Measurements from ENCODE around the gene OTOP3. TPM values are rescaled to one million over a fixed set of nuclear protein-coding genes. Genes with fewer than 3 reads are reported as not detected.

The OTOP3 gene, protein sequence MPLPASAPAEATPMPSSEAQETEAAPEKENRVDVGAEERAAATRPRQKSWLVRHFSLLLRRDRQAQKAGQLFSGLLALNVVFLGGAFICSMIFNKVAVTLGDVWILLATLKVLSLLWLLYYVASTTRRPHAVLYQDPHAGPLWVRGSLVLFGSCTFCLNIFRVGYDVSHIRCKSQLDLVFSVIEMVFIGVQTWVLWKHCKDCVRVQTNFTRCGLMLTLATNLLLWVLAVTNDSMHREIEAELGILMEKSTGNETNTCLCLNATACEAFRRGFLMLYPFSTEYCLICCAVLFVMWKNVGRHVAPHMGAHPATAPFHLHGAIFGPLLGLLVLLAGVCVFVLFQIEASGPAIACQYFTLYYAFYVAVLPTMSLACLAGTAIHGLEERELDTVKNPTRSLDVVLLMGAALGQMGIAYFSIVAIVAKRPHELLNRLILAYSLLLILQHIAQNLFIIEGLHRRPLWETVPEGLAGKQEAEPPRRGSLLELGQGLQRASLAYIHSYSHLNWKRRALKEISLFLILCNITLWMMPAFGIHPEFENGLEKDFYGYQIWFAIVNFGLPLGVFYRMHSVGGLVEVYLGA
- not detected in 5 replicates for total RNA-seq (2022; extraction: Qiagen RNA extraction; ENCODE audit: low read depth)

DNA sequence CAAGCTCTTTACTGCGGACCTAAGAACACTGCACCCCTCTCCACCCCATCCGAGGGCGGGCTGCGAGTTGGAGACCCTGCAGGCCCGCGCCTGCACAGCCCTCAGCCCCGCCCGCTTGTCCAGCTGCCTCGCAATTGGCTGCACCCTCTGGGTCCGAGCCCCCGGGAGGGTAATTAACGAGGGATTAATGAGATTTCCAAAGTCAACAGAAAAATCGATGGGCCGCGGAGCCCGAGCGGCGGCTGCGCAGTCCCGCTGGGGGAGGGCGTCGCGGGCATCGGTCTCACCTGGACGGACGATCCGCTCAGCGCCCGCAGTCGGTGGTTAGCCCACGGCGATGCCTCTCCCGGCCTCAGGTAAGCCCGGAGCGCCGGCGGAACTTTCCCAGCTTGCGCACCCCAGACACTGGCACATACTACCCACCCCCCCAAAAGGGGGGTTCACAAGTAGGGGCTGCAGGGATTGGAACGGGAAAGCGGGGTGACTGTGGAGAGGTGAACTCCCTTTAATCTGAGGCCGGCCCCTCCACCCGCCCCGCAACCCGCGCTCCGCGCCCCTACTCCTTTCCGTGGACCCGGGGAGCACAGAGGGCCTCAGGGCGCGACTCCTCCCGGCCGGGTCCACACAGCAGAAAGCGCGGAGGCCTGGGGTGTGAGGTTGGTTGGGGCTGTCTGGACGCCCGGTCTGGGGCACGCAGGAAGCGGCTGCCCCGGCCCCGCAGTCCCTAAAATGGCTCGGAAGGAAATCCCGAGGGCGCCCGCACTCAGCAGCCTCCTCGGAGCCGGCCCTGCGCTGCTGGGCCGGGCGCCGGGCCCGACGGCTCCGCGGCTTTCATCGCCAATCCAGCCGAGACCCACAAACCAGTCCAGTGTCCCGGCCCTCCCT is at the start of gene OTOP3:
Gene OTOP3, plus strand, starts transcription at position 314 of the 885 bp plus-strand sequence. Its CDS starts 24 bp downstream, at position 338.

DNA sequence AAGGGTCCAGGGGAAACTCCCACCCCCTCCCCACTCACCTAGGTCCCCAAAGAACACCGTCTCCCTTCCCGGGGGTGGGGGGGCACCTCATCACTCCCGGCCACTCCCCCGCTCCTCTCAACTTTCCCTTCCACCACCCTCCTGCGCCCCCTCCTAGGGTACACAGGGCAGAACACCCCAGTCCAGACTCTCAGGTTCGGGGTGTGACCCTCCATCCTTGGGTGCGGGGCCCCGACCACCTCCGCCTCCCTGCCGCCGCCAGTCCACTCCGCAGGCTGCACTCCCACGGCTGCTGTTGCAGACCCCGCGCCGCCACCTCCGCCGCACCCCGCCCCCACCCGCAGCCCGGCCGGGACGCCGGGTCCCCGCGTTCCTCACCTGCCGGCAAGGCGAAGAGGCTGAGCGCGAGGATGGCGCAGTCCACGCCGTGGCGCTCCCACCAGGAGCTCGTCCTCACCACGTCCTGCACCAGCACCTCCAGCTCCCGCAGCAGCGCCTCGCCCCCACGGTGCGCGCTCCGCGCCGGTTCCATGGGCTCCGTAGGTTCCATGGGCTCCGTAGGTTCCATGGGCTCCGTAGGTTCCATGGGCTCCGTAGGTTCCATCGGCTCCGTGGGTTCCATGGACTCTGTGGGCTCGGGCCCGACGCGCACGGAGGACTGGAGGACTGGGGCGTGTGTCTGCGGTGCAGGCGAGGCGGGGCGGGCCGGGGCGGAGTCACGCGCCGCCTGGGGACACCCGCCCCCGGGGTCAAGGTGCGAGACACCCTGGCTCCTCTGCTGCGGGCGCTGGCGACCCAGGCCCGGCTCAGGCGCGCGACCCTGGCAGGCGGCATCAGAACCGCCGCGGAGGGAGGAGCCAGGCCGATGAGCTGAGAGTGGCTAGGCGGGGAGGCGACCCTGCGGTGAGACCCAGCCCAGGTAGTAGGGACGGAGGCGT is 42.5 kb upstream of the OTOP3 start, which contains the start of gene FADS6:
Gene FADS6, minus strand, starts transcription at position 660 of the 938 bp plus-strand sequence. Its CDS starts 38 bp downstream, at position 622.

DNA sequence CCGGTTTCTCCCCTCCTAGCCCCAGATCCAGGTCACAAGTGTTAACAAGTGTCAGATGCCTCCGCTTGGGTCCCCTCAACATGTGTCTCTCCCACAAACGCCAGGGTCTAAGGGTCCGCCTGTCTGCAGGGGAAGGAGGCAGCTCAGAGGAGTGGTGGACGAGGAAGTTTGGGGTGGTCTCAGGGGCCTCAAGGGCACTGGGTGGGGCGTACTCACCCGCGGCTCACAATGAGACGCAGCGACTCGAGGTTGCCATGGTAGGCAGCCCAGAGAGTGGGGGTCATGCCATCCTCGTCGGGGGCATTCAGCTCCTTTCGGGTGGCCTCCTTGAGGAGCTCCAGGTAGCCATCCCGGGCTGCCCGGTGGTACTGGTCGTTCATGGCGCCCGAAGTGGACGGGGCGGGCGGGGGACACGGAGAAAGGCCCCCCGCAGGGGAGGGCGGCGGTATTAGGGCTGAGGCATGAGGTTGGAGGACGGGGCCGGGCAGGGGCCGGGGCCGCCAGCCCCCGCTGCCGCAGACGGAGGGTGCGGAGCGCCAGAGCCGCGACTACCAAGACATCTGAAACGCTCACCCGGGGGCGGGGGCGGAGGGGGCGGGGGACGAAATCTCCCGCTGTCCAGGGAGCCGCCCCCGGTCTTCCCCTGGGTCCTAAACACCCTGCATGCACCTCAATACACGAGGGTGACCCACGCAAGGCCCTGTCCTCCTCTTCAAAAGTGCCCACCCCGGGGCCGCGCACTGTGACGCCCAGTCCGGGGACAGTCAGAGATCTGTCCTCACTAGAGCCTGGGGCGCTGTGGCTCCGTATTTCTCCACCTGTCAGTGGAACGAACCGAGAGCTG is 12.8 kb upstream of the OTOP3 start, which contains the start of gene USH1G:
Gene USH1G, minus strand, starts transcription at position 562 of the 844 bp plus-strand sequence. Its CDS starts 182 bp downstream, at position 380.

DNA sequence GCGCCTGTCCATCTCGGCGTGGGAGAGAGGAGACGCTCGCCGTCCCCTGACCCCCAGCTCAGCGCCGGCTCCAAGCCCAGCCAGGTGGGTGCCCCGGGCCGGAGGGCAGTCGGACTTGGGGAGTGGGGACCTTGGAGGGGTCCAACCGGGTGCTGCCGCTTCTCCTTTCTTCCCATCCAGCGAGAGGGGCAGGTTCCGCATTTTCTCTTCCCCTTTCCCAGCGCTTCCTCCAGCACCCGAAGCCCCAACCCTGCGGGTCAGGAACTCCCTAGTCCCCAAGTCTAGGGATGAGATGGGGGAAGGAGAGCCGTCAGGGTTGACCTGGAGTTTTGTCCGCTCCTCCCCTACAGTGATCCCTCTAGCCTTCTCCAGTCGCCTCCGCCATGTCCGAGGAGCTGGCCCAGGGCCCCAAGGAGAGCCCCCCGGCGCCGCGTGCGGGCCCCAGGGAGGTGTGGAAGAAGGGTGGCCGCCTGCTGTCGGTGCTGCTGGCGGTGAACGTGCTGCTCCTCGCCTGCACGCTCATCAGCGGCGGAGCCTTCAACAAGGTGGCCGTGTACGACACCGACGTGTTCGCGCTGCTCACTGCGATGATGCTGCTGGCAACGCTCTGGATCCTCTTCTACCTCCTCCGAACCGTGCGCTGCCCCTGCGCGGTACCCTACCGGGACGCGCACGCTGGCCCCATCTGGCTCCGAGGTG is 11.3 kb upstream of the OTOP3 start, which contains the start of gene OTOP2:
Gene OTOP2, plus strand, starts transcription at position 24 of the 699 bp plus-strand sequence. Its CDS starts 360 bp downstream, at position 384.

DNA sequence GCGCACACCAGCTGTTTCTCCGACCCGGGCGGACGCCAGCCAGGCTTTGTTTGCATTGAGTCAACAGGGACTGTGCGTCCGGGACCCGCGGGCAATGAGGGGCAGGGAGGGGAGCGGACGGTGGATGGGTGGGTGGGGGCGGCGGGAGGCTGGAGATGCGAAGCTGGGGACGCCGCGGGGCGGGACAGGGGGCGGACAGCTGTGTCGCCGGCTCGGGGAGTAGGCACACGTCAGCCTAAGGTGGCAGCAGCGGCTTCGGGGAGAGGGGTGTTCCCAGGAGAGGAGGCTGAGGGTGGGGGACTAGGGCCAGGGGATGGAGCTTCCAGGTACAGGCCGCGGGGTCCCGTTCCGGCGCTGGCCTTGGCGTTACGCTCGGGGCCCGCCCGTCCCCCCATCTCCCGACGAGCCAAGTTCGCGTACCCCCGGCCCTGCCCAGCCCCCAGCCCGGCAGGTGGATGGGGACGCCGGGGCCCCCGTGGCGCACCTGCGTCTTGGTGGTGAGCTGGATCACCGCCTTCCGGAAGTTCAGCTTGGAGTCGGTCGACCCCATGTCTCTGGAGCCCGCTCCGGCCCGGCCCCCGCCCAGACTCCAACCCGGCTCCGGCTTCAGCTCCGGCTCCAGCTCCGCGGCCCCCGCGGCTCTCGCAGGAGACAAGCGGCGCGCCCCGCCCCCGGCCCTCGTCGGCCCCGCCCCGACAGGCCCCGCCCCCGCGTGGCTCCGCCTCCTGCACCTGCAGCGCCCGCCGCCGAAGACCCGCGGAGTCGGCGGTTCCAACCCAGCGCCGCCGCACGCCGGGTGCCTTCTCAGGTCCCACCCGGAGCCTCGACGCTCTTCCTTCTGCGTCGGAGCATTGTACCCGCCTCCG is 36.6 kb downstream of the OTOP3 start, which contains the start of gene HID1:
Gene HID1, minus strand, starts transcription at position 653 of the 866 bp plus-strand sequence. Its CDS starts 103 bp downstream, at position 550.

DNA sequence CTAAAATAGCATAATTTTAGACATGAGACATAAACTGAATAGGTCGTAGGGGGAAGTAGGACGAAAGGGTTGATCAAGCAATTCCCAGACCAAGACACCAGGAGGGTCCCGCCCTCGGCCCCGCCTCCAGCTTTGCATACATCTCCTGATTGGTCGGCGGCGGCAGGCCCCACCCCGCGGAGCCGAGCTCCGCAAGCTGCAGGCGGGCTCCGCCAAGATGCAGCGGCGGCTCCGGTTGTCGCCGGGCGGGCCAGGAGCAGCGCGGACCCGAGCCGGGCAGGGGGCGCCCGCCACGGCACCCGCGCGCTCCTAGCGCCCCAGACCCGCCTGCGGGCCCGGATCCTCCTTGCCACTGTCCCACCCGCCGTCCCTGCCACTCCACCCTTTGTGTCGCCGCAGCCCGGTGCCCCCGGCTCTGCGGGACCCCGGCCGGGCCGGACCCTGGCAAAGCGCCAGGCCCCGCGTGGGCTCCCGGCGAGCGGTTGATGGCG is 51.8 kb downstream of the OTOP3 start, which contains the start of gene CDR2L:
Gene CDR2L, plus strand, starts transcription at position 215 of the 491 bp plus-strand sequence. CDS start 412 bp downstream, outside the sequence.

Other genes starting within 250 kb of the OTOP3 start
- not detected in 5 replicates for gene CD300LF, start 223.0 kb upstream of the OTOP3 start, total RNA-seq (2022; extraction: Qiagen RNA extraction; ENCODE audit: low read depth)
- gene RAB37, start 198.6 kb upstream of the OTOP3 start, total RNA-seq (2022; extraction: Qiagen RNA extraction; ENCODE audit: low read depth): 0.99 to 1.6 TPM (median 1.3 TPM) in 5 replicates
- gene NHERF1, start 187.3 kb upstream of the OTOP3 start, total RNA-seq (2022; extraction: Qiagen RNA extraction; ENCODE audit: low read depth): 35.8 to 49.4 TPM (median 45.3 TPM) in 5 replicates
- 52.1 to 64.3 TPM (median 56.3 TPM) in 5 replicates for gene NAT9, start 159.6 kb upstream of the OTOP3 start, total RNA-seq (2022; extraction: Qiagen RNA extraction; ENCODE audit: low read depth)
- 0.06 to 0.61 TPM (median 0.23 TPM) in 5 replicates for gene GRIN2C, start 76.0 kb upstream of the OTOP3 start, total RNA-seq (2022; extraction: Qiagen RNA extraction; ENCODE audit: low read depth)
- gene FDXR, start 62.9 kb upstream of the OTOP3 start, total RNA-seq (2022; extraction: Qiagen RNA extraction; ENCODE audit: low read depth): 54.9 to 76.2 TPM (median 59.9 TPM) in 5 replicates
- 0.10 TPM in 1 of 5 replicates, not detected in the others for gene FADS6, start 42.3 kb upstream of the OTOP3 start, total RNA-seq (2022; extraction: Qiagen RNA extraction; ENCODE audit: low read depth)
- gene USH1G, start 12.6 kb upstream of the OTOP3 start, total RNA-seq (2022; extraction: Qiagen RNA extraction; ENCODE audit: low read depth): 0.02 to 0.11 TPM (median 0.06 TPM) in 5 replicates
- 0.06 to 0.18 TPM (median 0.07 TPM) in 5 replicates for gene OTOP2, start 11.6 kb upstream of the OTOP3 start, total RNA-seq (2022; extraction: Qiagen RNA extraction; ENCODE audit: low read depth)
- gene HID1, start 36.9 kb downstream of the OTOP3 start, total RNA-seq (2022; extraction: Qiagen RNA extraction; ENCODE audit: low read depth): 6.3 to 7.3 TPM (median 7.2 TPM) in 5 replicates
- gene CDR2L, start 51.7 kb downstream of the OTOP3 start, total RNA-seq (2022; extraction: Qiagen RNA extraction; ENCODE audit: low read depth): 35.3 to 50.0 TPM (median 44.7 TPM) in 5 replicates
- 74.1 to 83.2 TPM (median 79.3 TPM) in 5 replicates for gene MRPL58, start 76.8 kb downstream of the OTOP3 start, total RNA-seq (2022; extraction: Qiagen RNA extraction; ENCODE audit: low read depth)
- gene ATP5PD, start 111.1 kb downstream of the OTOP3 start, total RNA-seq (2022; extraction: Qiagen RNA extraction; ENCODE audit: low read depth): 451 to 527 TPM (median 489 TPM) in 5 replicates
- gene KCTD2, start 111.3 kb downstream of the OTOP3 start, total RNA-seq (2022; extraction: Qiagen RNA extraction; ENCODE audit: low read depth): 28.0 to 29.8 TPM (median 29.0 TPM) in 5 replicates
- 23.9 to 31.5 TPM (median 27.3 TPM) in 5 replicates for gene SLC16A5, start 152.1 kb downstream of the OTOP3 start, total RNA-seq (2022; extraction: Qiagen RNA extraction; ENCODE audit: low read depth)
- 14.9 to 20.8 TPM (median 17.9 TPM) in 5 replicates for gene ARMC7, start 174.1 kb downstream of the OTOP3 start, total RNA-seq (2022; extraction: Qiagen RNA extraction; ENCODE audit: low read depth)
- gene NT5C, start 195.8 kb downstream of the OTOP3 start, total RNA-seq (2022; extraction: Qiagen RNA extraction; ENCODE audit: low read depth): 83.2 to 128 TPM (median 117 TPM) in 5 replicates
- 789 to 884 TPM (median 813 TPM) in 5 replicates for gene JPT1, start 218.6 kb downstream of the OTOP3 start, total RNA-seq (2022; extraction: Qiagen RNA extraction; ENCODE audit: low read depth)
- 330 to 428 TPM (median 394 TPM) in 5 replicates for gene SUMO2, start 247.1 kb downstream of the OTOP3 start, total RNA-seq (2022; extraction: Qiagen RNA extraction; ENCODE audit: low read depth)

All from A549 treated with DMSO at 1 μM for 4 hours (cell line).